Measurements from ENCODE around the gene CATSPERD.
A peak's percentile ranks its signal among the peaks of the same experiment; 100 is the strongest.

Gene CATSPERD

GRCh38 chr19:5809053-5809452 is 88.6 kb downstream of the CATSPERD start:
- no peak for DNase-seq

- no peak for DNase-seq
Observed at GRCh38 chr19:5809469-5809868, 89.0 kb downstream of the CATSPERD start.

DNA sequence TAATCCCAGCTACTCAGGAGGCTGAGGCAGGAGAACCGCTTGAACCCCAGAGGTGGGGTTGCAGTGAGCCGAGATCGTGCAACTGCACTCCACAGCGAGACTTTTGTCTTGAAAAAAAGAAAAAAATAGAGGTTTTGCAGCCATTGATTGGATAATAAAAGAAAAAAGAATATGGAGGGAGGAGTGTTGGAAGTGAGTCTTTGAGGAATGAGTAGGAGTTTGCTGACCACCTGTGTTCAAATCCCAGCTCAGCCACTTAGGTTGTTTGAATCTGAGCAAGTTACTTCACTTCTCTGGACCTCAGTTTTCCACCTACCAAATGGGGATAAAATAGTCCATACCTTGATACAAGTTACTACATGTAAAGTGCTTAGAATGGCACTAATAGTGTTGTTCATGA is 90.7 kb downstream of the CATSPERD start:
- no peak for DNase-seq

- no peak for DNase-seq
Observed at GRCh38 chr19:5814123-5814851, 93.8 kb downstream of the CATSPERD start.

DNA sequence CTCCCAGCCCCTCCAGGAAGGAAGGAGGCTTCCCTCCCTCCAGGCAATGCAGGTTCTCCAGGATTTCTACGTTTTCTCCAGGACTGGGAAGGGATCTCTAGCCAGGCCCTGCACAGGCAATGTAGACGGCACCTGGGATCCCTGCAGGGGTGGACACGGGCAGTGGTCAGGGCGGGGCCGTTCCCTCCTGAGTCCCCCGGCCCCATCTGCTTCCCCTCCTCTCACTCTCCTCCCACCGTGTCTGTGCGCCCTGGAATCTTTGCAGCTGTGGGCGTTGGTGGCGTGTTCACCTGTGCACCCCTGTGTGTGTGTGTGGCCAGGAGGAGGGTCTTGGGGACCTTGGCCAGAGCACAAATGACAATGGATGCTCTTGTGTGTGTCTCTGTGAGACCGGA is 94.4 kb downstream of the CATSPERD start:
- no peak for DNase-seq

GRCh38 chr19:5817218-5817617 is 96.8 kb downstream of the CATSPERD start:
- DNase-seq, result no peak

GRCh38 chr19:5818594-5818993 is 98.2 kb downstream of the CATSPERD start:
- DNase-seq, result no peak

DNA sequence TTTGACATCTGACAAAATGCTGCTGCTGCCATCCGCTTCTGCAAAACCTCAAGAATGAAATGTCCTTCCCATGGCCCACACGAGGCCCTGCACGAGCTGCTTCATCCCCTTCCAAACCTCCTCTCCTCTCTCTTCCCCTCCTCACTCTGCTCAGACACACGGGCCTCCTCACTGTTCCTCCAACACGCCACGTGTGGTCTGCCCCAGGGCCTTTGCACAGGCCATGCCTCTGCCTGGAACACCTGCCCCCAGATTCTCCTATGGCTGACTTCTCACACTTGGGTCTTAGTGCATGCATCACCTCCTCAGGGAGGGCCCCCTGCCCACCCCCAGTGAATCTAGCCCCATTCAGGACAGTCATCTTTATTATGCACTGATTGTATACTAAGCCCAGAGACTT is 100.3 kb downstream of the CATSPERD start:
- no peak for DNase-seq

DNA sequence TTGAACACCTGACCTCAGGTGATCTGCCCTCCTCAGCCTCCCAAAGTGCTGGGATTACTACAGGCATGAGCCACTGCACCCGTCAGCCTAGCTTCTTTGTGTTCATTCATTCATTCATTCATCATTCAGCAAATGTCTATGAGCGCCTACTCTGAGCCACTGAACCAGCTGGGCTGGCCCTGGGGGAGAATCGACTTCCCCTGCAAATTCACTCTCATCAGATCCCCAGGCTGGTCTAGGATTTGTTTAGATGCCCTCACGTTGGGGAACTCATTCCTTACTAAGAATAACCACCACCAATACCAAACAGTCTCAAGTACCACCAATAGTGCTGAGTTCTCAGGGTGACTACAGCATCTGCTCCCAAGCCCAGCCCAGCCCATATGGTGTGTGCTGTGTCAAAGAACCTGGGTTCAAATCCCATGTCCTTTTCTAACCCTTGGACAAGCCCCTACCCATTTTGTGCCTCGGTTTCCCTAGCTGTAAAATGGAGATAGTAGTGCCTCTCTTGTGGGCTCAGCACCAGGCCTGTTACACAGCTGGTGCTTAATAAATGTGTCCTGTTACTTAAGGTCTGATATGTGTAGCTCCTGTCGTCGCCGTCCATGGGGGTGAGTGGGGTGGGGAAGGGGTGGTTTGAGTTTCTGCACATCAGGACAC is 101.2 kb downstream of the CATSPERD start:
- no peak for DNase-seq

DNA sequence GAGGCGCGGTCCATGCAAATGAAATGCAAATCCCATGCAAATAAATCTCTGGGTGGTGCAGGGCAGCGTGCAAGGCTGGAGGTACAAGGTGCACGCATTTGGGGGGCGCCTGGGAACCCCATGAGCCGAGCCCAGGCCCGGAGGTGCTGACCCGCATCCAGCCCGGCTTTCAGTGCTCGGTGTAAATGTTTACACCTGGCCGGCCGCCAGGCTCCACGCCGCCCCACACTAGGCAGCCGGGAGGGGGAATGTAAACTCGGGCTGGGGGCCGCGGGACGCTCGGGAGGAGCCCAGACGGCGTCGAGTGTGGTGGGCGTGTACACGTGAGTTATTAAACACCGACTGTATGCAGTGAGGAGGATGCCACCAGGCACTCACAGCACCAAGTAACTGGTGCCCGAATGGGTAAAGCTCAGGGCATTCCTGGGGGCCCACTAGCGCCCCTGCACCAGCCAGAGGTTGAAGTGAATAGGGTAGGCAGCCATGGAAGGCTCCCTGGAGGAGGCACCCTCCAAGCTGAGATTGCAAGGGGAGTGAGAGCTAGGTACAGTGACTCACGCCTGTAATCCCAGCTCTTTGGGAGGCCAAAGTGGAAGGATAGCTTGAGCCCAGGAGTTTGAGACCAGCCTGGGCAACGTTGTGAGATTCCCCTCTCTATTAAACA is 101.9 kb downstream of the CATSPERD start:
- DNase-seq, result no peak

GRCh38 chr19:5823579-5824281 is 103.3 kb downstream of the CATSPERD start:
- no peak for DNase-seq

GRCh38 chr19:5824751-5825150 is 104.3 kb downstream of the CATSPERD start:
- DNase-seq, result no peak

DNA sequence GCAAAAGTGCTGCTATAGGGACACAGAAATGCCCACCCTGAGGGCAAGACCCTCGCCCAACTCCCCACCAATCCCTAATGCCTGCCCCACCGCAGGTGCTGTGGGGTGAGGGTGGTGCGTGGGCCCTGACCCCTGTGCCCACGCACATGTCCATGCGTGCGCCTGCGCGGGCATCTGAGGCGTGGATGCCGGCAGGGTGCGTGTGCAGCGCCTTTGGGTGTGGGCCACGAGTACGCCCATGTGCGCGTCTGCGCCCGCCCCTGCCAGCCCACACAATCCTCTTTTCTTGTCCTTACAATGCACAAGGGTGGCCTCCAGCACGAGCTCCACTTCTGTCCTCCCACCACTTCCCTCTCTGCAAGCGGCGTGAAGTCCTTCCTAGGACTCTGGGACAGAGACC is 104.7 kb downstream of the CATSPERD start:
- DNase-seq, result no peak

- DNase-seq, result peak; percentile 30
Observed at GRCh38 chr19:5826531-5827341, 106.3 kb downstream of the CATSPERD start.

DNA sequence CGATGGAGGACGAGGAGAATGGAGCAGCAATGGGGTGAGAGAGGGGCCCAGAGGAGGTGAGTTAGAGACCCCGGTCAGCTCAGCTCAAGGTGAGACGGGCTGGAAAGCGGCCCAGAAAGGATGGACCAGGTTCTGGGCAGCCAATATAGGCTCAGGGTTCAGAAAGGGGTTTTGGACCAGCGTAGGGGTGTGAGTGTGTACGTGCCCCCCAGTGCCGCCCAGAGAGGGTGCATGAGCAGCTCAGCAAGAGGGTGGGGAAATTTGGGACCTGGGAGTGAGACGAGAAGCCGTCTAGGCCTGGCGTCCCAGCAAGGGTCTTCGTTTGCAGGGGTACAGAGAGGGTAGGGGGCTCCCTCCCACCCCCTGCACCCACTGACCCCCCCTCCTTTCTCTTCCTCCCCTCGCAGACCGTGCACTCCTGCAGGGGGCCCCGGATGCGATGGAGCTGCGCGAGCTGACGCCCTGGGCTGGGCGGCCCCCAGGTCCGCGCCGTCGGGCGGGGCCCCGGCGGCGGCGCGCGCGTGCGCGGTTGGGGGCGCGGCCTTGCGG is 107.0 kb downstream of the CATSPERD start:
- DNase-seq, result no peak

- peak; percentile 92 for DNase-seq
Observed at GRCh38 chr19:5827891-5828660, 107.6 kb downstream of the CATSPERD start.

Data from CD4-positive, alpha-beta T cell treated with Interleukin-17A for 4 hours (primary cell).